ENCODE data around the gene APC. TPM values are rescaled to one million over a fixed set of nuclear protein-coding genes. Genes with fewer than 3 reads are reported as not detected.

The APC gene
- total and polyA plus RNA-seq, 10 of the 15 experiments (the other 5 are each of a cell fraction or from before 2014, with no cell fraction given): 3.2 to 23.3 (median 13.8) TPM

- no peak overlapping the region for H3K9ac ChIP-seq (ENCODE audit: control insufficient read depth, insufficient read depth, low read length)
- intact Hi-C loops (cut with micrococcal nuclease; ENCODE audit: unreplicated experiment) (no loop called here), in situ Hi-C loops (cut with MboI) (no loop called here)
- RAD21 ChIA-PET (ENCODE audit: unreplicated experiment): interaction anchor here (1.3 kb wide), 1 partner anchor 9 kb away, joined by 4 read pairs; no protein-coding TSS in a partner anchor
- H2AFZ ChIP-seq (ENCODE audit: control insufficient read depth, low read depth, low read length): no peak overlapping the region
- DNase-seq (ENCODE audit: low read depth, low spot score) (no peak), ATAC-seq (no peak), FAIRE-seq (no peak)
- 96% methylated on average over 2 of the region's 2 CpGs for WGBS (ENCODE audit: insufficient coverage, insufficient replicate concordance, low lambda C conversion rate, missing lambda C conversion rate)
- BruUV-seq (replicated peaks): no TSS peak
- peaks cover 2% of the 10 kb centered on the region; the same call in 2 of the 3 replicates for H3K9me3 ChIP-seq (replicated peaks; ENCODE audit: control insufficient read depth, insufficient read depth, low read length)
- no peak overlapping the region for H3K27ac ChIP-seq (ENCODE audit: control insufficient read depth, insufficient read depth)
- H4K20me1 ChIP-seq (ENCODE audit: control insufficient read depth, insufficient read depth): no peaks in the 10 kb centered on the region
- SMC1A ChIA-PET (ENCODE audit: uncharacterized antibody, unreplicated experiment): interaction anchor here (0.7 to 2.0 kb wide), 4 partner anchors 9 to 167 kb away, joined by 3 to 17 read pairs (median 4); no protein-coding TSS in a partner anchor
- no peak overlapping the region for H3K4me2 ChIP-seq (ENCODE audit: control insufficient read depth, insufficient read depth)
- H3K36me3 ChIP-seq (ENCODE audit: control insufficient read depth in 2 of 2, insufficient read depth in 2 of 2, low read length in 1 of 2): no peaks in the 10 kb centered on the region
- CTCF ChIA-PET: interaction anchor here (0.9 to 1.4 kb wide), 3 partner anchors 9 to 27 kb away, joined by 3 to 6 read pairs (median 5); partner anchors contain the start of gene APC
- H3K27me3 ChIP-seq (replicated peaks in 1 of 2; ENCODE audit: control insufficient read depth in 2 of 2, insufficient read depth in 2 of 2, low read length in 1 of 2): no peaks in the 10 kb centered on the region
- POLR2A ChIA-PET: no interaction called here
- H3K4me3 ChIP-seq: no peak overlapping the region
- H3K4me1 ChIP-seq (ENCODE audit: control insufficient read depth, insufficient read depth, low read length): no peaks in the 10 kb centered on the region
- peaks cover 4% of the 10 kb centered on the region for H3K79me2 ChIP-seq (ENCODE audit: control insufficient read depth, insufficient read depth, low read length)
- no peak for TF ChIP-seq SMAD1 (IDR thresholded peaks at IDR 0.05; ENCODE audit: low read depth, partially characterized antibody)
- no peak for TF ChIP-seq EZH2 (IDR thresholded peaks at IDR 0.05; ENCODE audit: borderline replicate concordance, control insufficient read depth, low read depth, low read length)
- TF ChIP-seq POLR2A (IDR thresholded peaks at IDR 0.05; ENCODE audit: low read depth, low read length): no peak
- no peak for TF ChIP-seq KDM1A (IDR thresholded peaks at IDR 0.05; ENCODE audit: borderline replicate concordance)
- no peak for TF ChIP-seq NKRF (conservative IDR thresholded peaks at IDR 0.05)
Measured at GRCh38 chr5:112718344-112718743, 19.3 kb upstream of the APC start.

All from GM12878 (cell line).